ENCODE results near the gene MMRN1. TPM values are rescaled to one million over a fixed set of nuclear protein-coding genes. Genes with fewer than 3 reads are reported as not detected.

MMRN1 gene, protein sequence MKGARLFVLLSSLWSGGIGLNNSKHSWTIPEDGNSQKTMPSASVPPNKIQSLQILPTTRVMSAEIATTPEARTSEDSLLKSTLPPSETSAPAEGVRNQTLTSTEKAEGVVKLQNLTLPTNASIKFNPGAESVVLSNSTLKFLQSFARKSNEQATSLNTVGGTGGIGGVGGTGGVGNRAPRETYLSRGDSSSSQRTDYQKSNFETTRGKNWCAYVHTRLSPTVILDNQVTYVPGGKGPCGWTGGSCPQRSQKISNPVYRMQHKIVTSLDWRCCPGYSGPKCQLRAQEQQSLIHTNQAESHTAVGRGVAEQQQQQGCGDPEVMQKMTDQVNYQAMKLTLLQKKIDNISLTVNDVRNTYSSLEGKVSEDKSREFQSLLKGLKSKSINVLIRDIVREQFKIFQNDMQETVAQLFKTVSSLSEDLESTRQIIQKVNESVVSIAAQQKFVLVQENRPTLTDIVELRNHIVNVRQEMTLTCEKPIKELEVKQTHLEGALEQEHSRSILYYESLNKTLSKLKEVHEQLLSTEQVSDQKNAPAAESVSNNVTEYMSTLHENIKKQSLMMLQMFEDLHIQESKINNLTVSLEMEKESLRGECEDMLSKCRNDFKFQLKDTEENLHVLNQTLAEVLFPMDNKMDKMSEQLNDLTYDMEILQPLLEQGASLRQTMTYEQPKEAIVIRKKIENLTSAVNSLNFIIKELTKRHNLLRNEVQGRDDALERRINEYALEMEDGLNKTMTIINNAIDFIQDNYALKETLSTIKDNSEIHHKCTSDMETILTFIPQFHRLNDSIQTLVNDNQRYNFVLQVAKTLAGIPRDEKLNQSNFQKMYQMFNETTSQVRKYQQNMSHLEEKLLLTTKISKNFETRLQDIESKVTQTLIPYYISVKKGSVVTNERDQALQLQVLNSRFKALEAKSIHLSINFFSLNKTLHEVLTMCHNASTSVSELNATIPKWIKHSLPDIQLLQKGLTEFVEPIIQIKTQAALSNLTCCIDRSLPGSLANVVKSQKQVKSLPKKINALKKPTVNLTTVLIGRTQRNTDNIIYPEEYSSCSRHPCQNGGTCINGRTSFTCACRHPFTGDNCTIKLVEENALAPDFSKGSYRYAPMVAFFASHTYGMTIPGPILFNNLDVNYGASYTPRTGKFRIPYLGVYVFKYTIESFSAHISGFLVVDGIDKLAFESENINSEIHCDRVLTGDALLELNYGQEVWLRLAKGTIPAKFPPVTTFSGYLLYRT
- polyA plus RNA-seq (2011; rRNA removed) (not detected in 2 replicates), polyA minus RNA-seq (2011; rRNA and poly(A)+ RNA removed) (not detected in 2 replicates)

DNA sequence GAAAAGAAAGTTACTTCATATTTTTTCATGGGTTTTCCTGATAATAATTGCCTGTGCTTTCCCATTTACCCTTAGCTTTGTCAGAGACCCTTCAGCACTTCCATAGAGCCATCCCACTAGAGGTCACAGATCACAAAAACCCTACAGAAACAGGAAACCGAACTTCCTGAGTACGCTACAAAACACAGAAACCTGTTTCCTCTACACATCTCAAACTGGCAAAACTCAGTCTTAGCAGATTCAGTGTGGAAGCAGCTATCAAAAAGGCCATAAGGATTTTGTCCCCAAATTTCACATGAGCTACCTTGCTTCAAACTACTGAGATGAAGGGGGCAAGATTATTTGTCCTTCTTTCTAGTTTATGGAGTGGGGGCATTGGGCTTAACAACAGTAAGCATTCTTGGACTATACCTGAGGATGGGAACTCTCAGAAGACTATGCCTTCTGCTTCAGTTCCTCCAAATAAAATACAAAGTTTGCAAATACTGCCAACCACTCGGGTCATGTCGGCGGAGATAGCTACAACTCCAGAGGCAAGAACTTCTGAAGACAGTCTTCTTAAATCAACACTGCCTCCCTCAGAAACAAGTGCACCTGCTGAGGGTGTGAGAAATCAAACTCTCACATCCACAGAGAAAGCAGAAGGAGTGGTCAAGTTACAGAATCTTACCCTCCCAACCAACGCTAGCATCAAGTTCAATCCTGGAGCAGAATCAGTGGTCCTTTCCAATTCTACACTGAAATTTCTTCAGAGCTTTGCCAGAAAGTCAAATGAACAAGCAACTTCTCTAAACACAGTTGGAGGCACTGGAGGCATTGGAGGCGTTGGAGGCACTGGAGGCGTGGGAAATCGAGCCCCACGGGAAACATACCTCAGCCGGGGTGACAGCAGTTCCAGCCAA lies at the start of gene MMRN1:
Gene MMRN1 (plus strand): TSS at position 206 of the 902 bp plus-strand sequence. CDS start 118 bp downstream, at position 324.
- POLR2A ChIA-PET: no interaction called here
- TF ChIP-seq CTCF (IDR thresholded peaks at IDR 0.05; ENCODE audit: low read depth, low read length): no peak

DNA sequence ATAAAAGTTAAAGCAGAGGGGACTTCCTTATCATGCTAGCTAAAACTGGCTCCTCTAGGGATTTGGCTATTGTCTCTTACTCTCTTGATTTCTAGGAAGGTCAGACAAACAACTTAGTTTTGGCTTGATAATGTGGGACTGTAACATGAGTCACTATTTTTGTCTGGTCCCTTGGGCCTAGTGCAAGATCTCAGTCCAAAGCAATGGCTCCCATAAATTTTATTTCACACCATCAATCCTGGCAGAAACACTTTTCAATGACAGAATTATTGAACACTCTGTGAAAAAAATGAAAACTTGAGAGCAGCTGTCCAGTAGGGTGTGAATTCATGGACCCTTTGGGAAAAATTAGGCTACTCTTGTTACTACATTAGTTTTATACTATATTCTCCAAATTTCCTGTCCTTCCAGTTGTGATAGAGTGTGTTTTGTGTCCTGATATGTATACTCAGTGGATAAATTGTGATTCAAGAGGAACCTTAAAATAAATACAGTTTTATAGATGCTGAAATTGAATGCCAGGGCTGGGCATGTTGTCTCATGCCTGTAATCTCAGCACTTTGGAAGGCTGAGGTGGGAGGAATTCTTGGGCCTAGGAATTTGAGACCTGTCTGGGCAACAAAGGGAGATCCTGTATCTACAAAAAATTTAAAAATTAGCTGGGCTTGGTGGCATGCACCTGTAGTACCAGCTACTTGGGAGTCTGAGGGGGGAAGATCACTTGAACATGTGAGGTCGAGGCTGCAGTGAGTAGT lies 46.9 kb upstream of the MMRN1 start:
- no peak for TF ChIP-seq CTCF (IDR thresholded peaks at IDR 0.05; ENCODE audit: low read depth, low read length)
- no peak for DNase-seq (ENCODE audit: low read depth, low spot score)
- POLR2A ChIA-PET: no interaction called here

More for the DNA sequence above, at the start of gene MMRN1:
- no peak within 1 kb of the TSS for H3K4me3 ChIP-seq (ENCODE audit: low read depth, low read length)
- CTCF ChIA-PET: interaction anchor here (1.6 to 3.5 kb wide), 2 partner anchors 237 to 254 kb away, joined by 5 to 14 read pairs; no protein-coding TSS in a partner anchor
- no peaks in the 10 kb centered on the region for H3K9me3 ChIP-seq (ENCODE audit: control insufficient read depth, insufficient read depth, low read length)
- no peaks in the 10 kb centered on the region for H3K27me3 ChIP-seq (ENCODE audit: control insufficient read depth, insufficient read depth, low read length)
- no peak within 1 kb of the TSS for H3K27ac ChIP-seq (ENCODE audit: low read depth, low read length)
- DNase-seq (ENCODE audit: low read depth, low spot score): no peak

DNA sequence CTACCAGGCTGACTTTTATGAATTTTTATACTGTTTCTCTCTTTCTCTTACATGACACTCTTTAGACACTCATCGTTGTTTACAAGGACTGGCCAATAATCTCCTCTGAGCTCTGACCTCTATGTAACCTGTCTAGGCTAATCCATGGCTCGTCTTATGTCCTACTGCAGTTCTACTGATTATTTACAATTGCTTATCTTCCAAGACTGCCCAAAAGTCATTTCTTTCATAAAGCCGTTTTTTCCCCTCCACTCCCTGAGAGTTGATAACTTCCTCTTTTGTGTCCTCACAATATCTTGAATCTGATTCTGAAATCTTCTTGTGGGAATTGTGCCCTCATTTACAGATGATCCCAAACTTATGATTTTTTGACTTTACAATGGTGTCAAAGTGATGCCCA lies 39.4 kb upstream of the MMRN1 start:
- no peak for TF ChIP-seq CTCF (IDR thresholded peaks at IDR 0.05; ENCODE audit: low read depth, low read length)
- Histone ChIP-seq H3K27ac (ENCODE audit: low read depth, low read length) (no peak overlapping the region), H3K4me3 (ENCODE audit: low read depth, low read length) (no peak overlapping the region), H3K9me3 (ENCODE audit: control insufficient read depth, insufficient read depth, low read length) (peaks cover 4% of the 10 kb centered on the region; the same call in 1 of the 2 replicates), H3K27me3 (ENCODE audit: control insufficient read depth, insufficient read depth, low read length) (no peaks in the 10 kb centered on the region)
- DNase-seq (ENCODE audit: low read depth, low spot score): no peak
- ChIA-PET POLR2A (no interaction called here), CTCF (interaction anchor here (0.6 to 2.2 kb wide), 2 partner anchors 214 to 369 kb away, joined by 3 to 4 read pairs; no protein-coding TSS in a partner anchor)

More for the DNA sequence above, 46.9 kb upstream of the MMRN1 start:
- H3K27ac ChIP-seq (ENCODE audit: low read depth, low read length): no peak overlapping the region
- no peaks in the 10 kb centered on the region for H3K27me3 ChIP-seq (ENCODE audit: control insufficient read depth, insufficient read depth, low read length)
- CTCF ChIA-PET: interaction anchor here (0.5 kb wide), 1 partner anchor 1542 kb away, joined by 5 read pairs; no protein-coding TSS in a partner anchor
- no peaks in the 10 kb centered on the region for H3K9me3 ChIP-seq (ENCODE audit: control insufficient read depth, insufficient read depth, low read length)
- H3K4me3 ChIP-seq (ENCODE audit: low read depth, low read length): no peak overlapping the region

DNA sequence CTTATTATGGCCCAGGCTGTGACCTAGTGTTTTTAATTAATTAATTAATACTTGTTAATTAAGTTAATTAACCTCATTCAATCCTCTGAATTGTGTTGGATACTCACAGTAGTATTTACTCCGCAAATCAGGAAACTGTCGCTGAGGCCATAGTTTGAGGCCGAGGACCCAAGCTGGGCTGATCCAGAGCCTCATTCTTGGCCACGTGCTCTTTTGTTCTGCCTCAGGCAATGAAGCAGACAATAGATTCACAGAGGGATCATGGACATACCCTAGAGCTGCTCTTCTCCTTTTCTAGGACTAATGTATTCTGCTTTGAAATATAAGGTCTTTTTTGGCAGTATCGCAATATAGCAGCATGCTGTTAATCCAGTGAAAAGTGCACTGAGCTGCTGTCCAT lies 33.7 kb upstream of the MMRN1 start:
- peaks cover 4% of the 10 kb centered on the region; the same call in 1 of the 2 replicates for H3K9me3 ChIP-seq (ENCODE audit: control insufficient read depth, insufficient read depth, low read length)
- no peak for DNase-seq (ENCODE audit: low read depth, low spot score)
- H3K27ac ChIP-seq (ENCODE audit: low read depth, low read length): no peak overlapping the region
- CTCF ChIA-PET: interaction anchor here (1.5 to 2.7 kb wide), 2 partner anchors 8 to 204 kb away, joined by 5 to 9 read pairs; no protein-coding TSS in a partner anchor
- POLR2A ChIA-PET: no interaction called here
- H3K4me3 ChIP-seq (ENCODE audit: low read depth, low read length): no peak overlapping the region
- no peak for TF ChIP-seq CTCF (IDR thresholded peaks at IDR 0.05; ENCODE audit: low read depth, low read length)
- no peaks in the 10 kb centered on the region for H3K27me3 ChIP-seq (ENCODE audit: control insufficient read depth, insufficient read depth, low read length)

Data from AG04450 (cell line).